ACC112 (cell line): ENCODE data around the gene MLLT10.

Source experiments
- H2AFZ ChIP-seq: fragments of 200-600 bp; sonication (generic); one replicate; pipeline ENCODE4 v1.6.0; 2017; ENCODE audit warnings: antibody characterized with exemption, low read length; ENCODE audit not compliant: unreplicated experiment
- H3K27ac ChIP-seq: fragments of 200-600 bp; sonication (generic); 2 replicates; pipeline ENCODE4 v1.5.1; 2014; ENCODE audit warnings: low read depth, mild to moderate bottlenecking, antibody characterized with exemption, low read length, moderate library complexity
- H3K27me3 ChIP-seq: fragments of 200-600 bp; sonication (generic); 2 replicates; pipeline ENCODE4 v1.6.1; 2014; ENCODE audit warnings: mild to moderate bottlenecking, antibody characterized with exemption, low read length, moderate library complexity, mixed read lengths; ENCODE audit not compliant: insufficient read depth
- H3K36me3 ChIP-seq: fragments of 200-600 bp; sonication (generic); 2 replicates; pipeline ENCODE4 v1.6.1; 2016; ENCODE audit warnings: mild to moderate bottlenecking, antibody characterized with exemption, low read length, moderate library complexity, mixed read lengths; ENCODE audit not compliant: insufficient read depth
- H3K4me1 ChIP-seq: fragments of 200-600 bp; sonication (generic); one replicate; pipeline ENCODE4 v1.6.1; 2016; ENCODE audit warnings: low read length, mixed read lengths; ENCODE audit not compliant: insufficient read depth, unreplicated experiment, control insufficient read depth
- H3K4me3 ChIP-seq: fragments of 200-600 bp; sonication (generic); 2 replicates; pipeline ENCODE4 v1.5.1; 2014; ENCODE audit warnings: mild to moderate bottlenecking, low read depth, low read length
- H3K79me2 ChIP-seq: fragments of 200-600 bp; sonication (generic); one replicate; pipeline ENCODE4 v1.6.0; 2016; ENCODE audit warnings: low read length; ENCODE audit not compliant: control insufficient read depth, unreplicated experiment, insufficient read depth

Gene MLLT10

DNA sequence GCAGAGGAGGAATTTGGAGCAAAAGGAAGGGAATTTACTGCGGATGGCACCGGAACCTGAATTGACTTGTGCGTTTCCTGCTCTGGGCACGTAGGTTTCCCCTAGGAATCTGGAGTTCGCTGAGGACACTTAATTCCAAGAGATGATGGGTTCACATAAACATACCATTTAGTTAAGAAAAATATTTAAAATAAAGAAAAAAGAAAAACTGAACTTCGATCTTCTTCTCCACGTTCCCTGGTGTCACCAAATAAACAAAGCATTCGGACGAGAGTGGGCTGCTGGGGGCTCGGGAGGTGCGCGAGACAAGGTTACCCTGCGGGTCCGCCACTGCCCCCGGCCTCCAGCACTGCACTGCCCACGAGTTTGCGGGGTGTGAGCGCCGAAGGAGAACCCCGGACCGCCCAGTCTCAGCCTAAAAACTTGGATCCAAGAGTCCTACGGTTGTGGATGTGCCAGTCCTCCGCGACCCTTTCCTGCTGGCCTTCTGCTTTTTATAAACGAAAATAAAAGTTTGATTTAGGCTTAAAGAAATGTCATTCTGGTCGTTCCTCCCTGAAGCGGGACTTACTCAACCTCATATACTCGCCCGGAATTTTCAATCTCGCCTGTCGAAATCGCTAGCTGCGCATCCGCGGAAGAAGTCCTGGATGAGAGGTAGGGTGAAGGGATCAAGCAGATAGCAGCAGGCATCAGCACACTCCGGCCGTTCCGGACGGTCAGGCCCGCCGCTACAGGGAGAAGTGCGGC is 38.9 kb upstream of the MLLT10 start:
- Histone ChIP-seq H3K27ac (no peak overlapping the region), H3K79me2 (no peaks in the 10 kb centered on the region), H3K36me3 (no peaks in the 10 kb centered on the region), H3K27me3 (no peaks in the 10 kb centered on the region; the same call in 1 of the 2 replicates), H3K4me3 (peak overlapping the region; percentile 87), H3K4me1 (no peaks in the 10 kb centered on the region), H2AFZ (peak overlapping the region; percentile 78)

DNA sequence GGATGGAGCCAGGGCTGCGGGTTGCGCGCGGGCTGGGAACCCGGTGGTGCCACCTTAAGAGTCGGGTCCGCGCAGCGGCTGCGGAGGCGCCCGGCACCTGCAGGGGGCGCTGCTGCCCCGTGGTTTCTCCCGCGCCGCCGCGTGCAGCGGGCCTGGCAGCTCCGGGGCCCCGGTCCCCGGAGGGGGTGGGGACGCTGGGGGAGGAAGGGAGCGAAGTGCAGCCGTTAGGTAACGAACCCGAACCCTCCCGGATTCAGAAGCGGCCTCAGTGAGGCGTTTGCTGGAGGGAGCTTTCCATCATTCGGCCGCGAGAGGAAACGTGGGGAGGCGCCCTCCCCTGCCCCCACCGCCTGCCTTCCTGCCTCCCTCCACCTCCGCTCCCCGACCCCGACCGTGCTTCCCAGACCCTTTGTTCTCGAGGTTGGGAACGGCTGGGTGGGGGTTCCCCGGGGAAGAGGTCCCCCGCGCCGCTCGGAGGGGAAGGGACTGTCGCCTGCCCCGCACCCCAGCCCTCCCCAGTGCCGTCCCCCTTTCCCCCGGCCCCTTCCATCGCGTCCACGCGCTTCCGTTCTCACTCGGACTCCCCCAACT is 38.2 kb upstream of the MLLT10 start:
- no peaks in the 10 kb centered on the region; the same call in 1 of the 2 replicates for H3K27me3 ChIP-seq
- peak overlapping the region; percentile 78 for H2AFZ ChIP-seq
- H3K27ac ChIP-seq = no peak overlapping the region
- no peaks in the 10 kb centered on the region for H3K4me1 ChIP-seq
- H3K4me3 ChIP-seq = peak overlapping the region; percentile 87
- no peaks in the 10 kb centered on the region for H3K79me2 ChIP-seq
- no peaks in the 10 kb centered on the region for H3K36me3 ChIP-seq

DNA sequence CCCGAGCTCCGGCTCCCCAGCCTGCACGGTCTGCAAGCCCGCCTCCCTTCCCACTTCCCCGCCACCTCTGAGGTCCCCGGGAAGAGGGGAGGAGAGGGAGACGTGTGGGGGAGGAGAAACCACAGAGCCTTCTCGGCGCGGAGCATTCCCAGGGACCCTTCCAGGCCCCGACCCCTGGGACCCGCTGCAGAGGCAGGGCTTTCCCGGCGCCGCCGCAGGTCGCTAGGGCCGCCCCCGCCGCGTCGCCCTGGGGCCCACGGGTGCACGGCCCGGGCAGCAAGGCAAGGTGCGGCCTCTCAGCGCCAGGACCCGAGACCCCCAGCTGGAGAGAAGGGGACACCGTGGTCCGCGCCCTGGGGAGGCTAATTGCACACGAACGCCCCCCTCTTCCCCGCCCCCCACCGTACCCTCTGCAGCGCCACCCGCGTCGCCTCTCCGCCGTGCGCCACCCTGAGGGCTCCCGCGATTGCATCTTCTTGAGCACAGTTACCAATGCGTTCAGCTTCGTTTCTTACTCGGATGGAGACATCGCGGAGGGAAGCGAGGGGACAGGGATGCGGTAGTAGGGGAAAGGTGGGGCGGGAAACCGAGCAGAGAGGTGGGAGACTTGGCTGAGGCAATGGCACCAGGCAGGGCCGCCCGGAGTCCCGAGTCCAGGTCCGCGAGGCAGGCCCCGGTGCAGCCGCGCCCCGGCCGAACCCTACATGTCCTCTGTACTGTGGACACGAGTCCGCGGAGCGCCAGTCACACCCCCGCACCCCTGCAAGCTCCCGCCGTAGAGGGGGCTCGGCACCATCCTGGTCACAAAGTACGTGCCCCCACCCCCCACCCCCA is 37.5 kb upstream of the MLLT10 start:
- Histone ChIP-seq H3K36me3 (no peaks in the 10 kb centered on the region), H3K27me3 (no peaks in the 10 kb centered on the region; the same call in 1 of the 2 replicates), H3K27ac (no peak overlapping the region), H3K4me1 (no peaks in the 10 kb centered on the region), H2AFZ (peak overlapping the region; percentile 19), H3K4me3 (peak overlapping the region; percentile 87), H3K79me2 (no peaks in the 10 kb centered on the region)

DNA sequence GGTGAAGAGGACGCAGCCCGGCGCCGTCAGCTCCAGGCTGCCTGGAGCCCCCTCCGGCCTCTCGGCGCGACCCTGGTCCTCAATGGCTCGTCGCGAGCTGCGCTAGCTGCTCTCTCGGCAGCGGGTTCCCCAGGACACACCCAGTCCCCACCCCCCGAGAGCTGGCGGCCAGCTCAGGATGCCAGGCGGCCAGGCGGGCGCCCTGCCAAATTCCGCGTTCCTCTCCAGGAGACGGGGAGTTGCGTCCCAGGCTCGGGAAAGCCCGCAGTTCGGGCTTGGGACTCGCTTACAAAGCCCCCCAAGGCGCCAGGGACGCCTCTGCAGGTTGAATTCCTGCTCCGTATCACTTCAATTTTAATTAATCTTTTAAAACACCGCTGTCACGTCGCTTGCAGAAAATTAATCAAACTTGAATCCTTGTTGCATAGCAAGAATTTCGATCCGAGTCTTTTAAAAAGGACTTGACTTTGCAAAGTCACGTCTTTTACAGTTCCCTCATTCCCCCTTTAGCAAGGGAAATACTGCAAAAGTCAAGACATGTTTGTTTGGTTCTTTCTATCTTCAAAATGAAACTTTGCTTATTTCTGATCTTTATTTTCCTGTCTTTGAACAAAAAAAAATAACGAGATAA is 36.7 kb upstream of the MLLT10 start:
- Histone ChIP-seq H3K27me3 (no peaks in the 10 kb centered on the region; the same call in 1 of the 2 replicates), H3K4me1 (no peaks in the 10 kb centered on the region), H3K36me3 (no peaks in the 10 kb centered on the region), H2AFZ (peak overlapping the region; percentile 19), H3K4me3 (peak overlapping the region; percentile 87), H3K79me2 (no peaks in the 10 kb centered on the region), H3K27ac (no peak overlapping the region)

DNA sequence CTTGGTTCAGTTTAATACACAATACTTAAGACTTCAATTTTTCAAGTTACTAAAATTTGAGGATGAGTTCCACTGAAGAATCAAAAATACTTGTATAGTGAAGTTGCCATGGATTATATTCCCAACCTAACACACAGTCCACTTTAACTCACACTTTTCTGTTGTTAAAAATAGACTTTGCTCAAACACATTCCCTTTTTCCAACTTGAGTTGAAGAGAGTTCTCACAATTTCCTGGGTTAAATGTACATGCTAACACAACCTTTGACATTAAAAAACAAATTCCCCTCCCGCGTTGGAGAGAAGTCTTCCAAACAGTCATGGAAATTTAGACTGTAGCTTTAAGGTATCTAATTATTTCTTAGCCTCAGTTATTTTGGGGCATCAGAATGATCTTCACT is 35.7 kb upstream of the MLLT10 start:
- Histone ChIP-seq H3K4me3 (no peak overlapping the region), H3K27me3 (no peaks in the 10 kb centered on the region; the same call in 1 of the 2 replicates), H2AFZ (no peak overlapping the region), H3K36me3 (no peaks in the 10 kb centered on the region), H3K27ac (no peak overlapping the region), H3K4me1 (no peaks in the 10 kb centered on the region), H3K79me2 (no peaks in the 10 kb centered on the region)

DNA sequence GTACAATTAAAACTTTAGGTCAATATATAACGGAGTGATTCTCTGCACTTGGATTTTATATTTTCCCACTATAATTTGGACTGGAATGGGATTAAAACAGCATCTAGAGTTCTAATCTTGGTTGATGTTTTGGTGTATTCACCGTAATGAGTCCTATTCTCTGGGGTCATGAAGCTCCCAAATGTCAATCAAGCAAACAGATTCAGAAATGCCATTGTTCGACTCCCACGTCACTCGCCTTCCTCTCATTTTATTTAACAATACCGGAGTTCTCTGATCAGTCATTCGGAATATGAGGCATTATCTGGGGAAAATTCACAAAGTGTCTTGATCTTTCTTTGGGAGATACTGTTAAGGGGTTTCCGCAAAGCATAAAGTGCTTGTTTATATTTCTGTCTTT is 35.0 kb upstream of the MLLT10 start:
- no peak overlapping the region for H3K4me3 ChIP-seq
- H3K36me3 ChIP-seq = no peaks in the 10 kb centered on the region

DNA sequence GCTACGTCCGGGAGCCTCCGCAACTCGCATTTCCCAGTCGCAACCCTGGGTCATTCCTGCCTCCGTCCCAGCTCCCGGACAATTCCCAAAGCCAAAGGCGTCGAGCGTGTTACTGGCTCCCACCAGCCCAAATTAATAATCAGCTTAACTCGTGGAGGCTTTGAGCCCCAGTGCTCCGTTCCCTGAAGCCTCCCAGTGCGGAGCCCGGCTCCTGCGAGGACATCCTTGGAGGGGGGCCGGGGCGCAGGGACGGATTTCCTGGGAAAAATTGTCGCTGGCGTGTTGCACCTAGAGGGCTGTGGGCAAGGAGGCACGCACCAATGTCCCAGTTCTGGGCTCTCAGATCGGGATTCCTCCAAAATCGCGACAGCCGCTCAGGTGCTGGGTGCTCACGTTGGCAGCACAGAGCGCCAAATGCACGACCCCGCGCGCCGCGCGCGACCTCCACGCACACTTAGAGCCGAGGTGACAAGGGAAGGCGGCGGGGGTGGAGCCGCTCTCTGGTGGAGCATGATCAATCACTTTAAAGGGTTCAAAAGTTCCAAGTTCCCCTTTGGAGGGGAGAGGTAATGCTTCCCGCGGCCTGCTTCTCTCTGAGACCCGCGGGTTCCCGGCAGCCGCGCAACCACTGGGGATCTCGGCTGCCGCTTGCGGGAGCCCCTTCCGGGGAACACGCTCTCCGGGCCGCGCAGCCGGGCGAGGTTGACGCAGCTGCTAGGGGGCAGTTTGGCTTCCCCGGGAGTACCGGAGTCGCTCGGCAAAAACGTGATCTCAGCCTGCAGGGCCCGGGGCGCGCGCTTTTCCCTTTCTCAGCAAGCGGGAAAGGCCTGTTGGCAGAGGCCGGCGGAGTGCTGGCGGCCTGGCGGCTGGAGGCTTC is 34.1 kb upstream of the MLLT10 start:
- H3K27me3 ChIP-seq = peaks cover 3% of the 10 kb centered on the region; the same call in 1 of the 2 replicates
- H2AFZ ChIP-seq = no peak overlapping the region
- no peaks in the 10 kb centered on the region for H3K79me2 ChIP-seq
- no peak overlapping the region for H3K4me3 ChIP-seq
- H3K36me3 ChIP-seq = no peaks in the 10 kb centered on the region
- H3K27ac ChIP-seq = no peak overlapping the region
- no peaks in the 10 kb centered on the region for H3K4me1 ChIP-seq

More for the DNA sequence above, 35.0 kb upstream of the MLLT10 start:
- Histone ChIP-seq H3K4me1 (no peaks in the 10 kb centered on the region), H2AFZ (no peak overlapping the region), H3K27me3 (peaks cover 2% of the 10 kb centered on the region; the same call in 1 of the 2 replicates), H3K79me2 (no peaks in the 10 kb centered on the region), H3K27ac (no peak overlapping the region)

DNA sequence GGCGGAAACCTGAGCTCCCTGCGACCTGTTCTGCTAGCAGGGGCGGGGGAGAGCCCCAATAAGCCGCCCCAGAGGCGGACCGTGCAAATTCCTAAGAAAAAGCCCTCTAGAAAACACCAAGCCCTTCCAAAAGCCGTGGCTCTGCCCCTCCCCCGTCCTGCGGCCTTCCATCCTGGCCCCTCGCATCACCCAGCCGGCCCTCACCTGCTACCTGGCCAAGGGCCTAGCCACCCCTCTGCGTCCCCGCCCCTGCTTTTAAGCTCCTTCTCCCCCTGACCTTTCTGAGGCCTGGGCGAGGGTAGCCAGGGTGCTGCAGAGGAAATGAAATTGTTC is 33.5 kb upstream of the MLLT10 start:
- H3K27me3 ChIP-seq = peaks cover 3% of the 10 kb centered on the region; the same call in 1 of the 2 replicates
- H3K36me3 ChIP-seq = no peaks in the 10 kb centered on the region
- no peak overlapping the region for H3K4me3 ChIP-seq
- no peak overlapping the region for H3K27ac ChIP-seq
- no peak overlapping the region for H2AFZ ChIP-seq
- no peaks in the 10 kb centered on the region for H3K79me2 ChIP-seq
- no peaks in the 10 kb centered on the region for H3K4me1 ChIP-seq

DNA sequence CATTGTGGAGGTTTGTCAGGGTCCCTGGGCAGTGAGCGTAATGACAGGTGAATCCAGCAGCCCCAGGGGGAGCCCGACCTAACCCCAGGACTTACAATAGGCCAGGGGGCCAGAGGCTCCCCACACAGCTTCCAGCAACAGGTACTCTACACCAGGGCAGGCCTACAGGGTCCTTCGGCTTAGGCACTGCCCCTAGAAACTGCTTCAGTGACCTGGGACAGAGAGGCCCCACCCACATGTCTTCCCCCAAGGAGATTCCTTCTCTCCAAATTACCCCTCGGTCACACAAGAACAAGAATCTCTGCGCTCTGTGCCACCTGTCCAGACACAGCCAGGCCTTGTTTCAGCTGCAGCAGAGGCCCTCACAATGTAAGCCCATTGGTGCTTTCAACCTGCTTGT is 32.9 kb upstream of the MLLT10 start:
- Histone ChIP-seq H3K36me3 (no peaks in the 10 kb centered on the region), H3K4me3 (no peak overlapping the region), H3K27ac (no peak overlapping the region), H2AFZ (no peak overlapping the region), H3K79me2 (no peaks in the 10 kb centered on the region), H3K4me1 (no peaks in the 10 kb centered on the region), H3K27me3 (peaks cover 3% of the 10 kb centered on the region; the same call in 1 of the 2 replicates)
